Upper lobe of right lung (tissue), 1 donor: ENCODE measurements around the gene ABCC8. TPM values are rescaled to one million over a fixed set of nuclear protein-coding genes. Genes with fewer than 3 reads are reported as not detected.

Experiments
- ATAC-seq: fragments of 200-7000 bp; cut with Tn5 transposase; one replicate; pipeline ENCODE4 v1.9.1; 2020; ENCODE audit warnings: mild to moderate bottlenecking, moderate library complexity
- DNase-seq: peaks from one replicate; pipeline ENCODE4 v3.0.0-alpha.2; 2020
- H3K27ac ChIP-seq: fragments of 200-600 bp; one replicate; pipeline ENCODE4 v1.8.0; 2022
- H3K27me3 ChIP-seq: fragments of 200-600 bp; one replicate; pipeline ENCODE4 v1.8.0; 2022; ENCODE audit warnings: mild to moderate bottlenecking
- H3K36me3 ChIP-seq: fragments of 200-600 bp; one replicate; pipeline ENCODE4 v1.8.0; 2022
- H3K4me1 ChIP-seq: fragments of 200-600 bp; one replicate; pipeline ENCODE4 v1.8.0; 2022
- H3K4me3 ChIP-seq: fragments of 200-600 bp; one replicate; pipeline ENCODE4 v1.8.0; 2022; ENCODE audit warnings: mild to moderate bottlenecking
- H3K9me3 ChIP-seq: fragments of 200-600 bp; one replicate; pipeline ENCODE4 v1.8.0; 2022
- intact Hi-C: fragments of 100-400 bp; cut with DNase I; formaldehyde crosslinking; loops from one replicate; pipeline ENCODE4 v1.11.0; 2022
- total RNA-seq: library from RNA; stranded (reverse); fragmentation: NEBNext Ultra II Directional; extraction: Animal tissue kit (Norgen Biotek cat#: 25700); gene quantifications from one replicate; pipeline ENCODE4 v1.2.1, GENCODE V29; 2021
- TF ChIP-seq, protein P1 (sequence below): fragments of 200-600 bp; IDR thresholded peaks from one replicate; pipeline ENCODE4 v1.8.0; 2022; ENCODE audit warnings: antibody characterized with exemption
- donor health status: DM: no; HTN: yes; CAD: no; lungs with severe emphysema.

The ABCC8 gene
- total RNA-seq, 1 donor from 2014 or later = 4.7 TPM

DNA sequence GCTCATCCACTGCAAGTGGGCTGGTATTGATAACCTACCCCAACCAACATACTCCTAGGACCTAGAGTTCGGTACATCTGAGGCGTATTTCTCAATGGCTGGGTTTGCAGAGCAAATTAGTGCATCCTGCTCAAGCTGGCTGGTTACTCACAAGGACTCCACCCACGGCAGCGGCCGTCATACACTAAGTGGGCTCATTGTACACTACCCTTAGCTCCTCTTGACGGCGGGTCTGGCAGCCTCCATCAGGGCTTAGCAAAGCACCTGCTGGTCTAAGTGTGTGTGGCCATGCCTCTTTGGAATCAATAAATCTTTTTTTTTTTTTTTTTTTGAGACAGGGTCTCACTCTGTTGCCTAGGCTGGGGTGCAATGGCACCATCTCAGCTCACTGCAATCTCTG, 68.0 kb downstream of the ABCC8 start:
- no peak overlapping the region for H3K27ac ChIP-seq
- intact Hi-C loops = no loop called here
- no peak for ATAC-seq

DNA sequence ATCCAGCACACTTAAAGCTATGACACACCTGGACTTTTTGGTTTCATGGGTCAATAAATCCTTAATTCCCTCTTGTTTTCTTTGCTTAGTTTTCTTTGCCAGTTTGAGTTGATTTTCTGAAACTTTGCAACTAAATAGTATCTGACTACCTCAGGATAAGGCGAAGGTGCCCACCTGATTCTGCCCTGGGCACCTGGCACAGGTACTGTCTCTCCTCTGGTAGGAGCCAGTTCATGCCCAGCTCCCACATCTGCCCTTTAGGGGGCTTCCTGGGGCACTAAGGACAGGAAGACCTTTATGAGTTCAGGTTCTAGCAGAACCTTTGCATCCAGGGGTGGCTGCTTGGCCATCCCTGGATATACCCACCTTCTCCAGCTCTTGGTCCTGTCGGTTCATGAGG, 68.6 kb downstream of the ABCC8 start:
- peaks cover 13% of the 10 kb centered on the region for H3K4me1 ChIP-seq

More for the DNA sequence above, 68.0 kb downstream of the ABCC8 start:
- Histone ChIP-seq H3K9me3 (no peaks in the 10 kb centered on the region), H3K36me3 (no peaks in the 10 kb centered on the region), H3K4me1 (peaks cover 13% of the 10 kb centered on the region), H3K27me3 (no peaks in the 10 kb centered on the region), H3K4me3 (no peak overlapping the region)
- DNase-seq = no peak
- TF ChIP-seq, protein P1, sequence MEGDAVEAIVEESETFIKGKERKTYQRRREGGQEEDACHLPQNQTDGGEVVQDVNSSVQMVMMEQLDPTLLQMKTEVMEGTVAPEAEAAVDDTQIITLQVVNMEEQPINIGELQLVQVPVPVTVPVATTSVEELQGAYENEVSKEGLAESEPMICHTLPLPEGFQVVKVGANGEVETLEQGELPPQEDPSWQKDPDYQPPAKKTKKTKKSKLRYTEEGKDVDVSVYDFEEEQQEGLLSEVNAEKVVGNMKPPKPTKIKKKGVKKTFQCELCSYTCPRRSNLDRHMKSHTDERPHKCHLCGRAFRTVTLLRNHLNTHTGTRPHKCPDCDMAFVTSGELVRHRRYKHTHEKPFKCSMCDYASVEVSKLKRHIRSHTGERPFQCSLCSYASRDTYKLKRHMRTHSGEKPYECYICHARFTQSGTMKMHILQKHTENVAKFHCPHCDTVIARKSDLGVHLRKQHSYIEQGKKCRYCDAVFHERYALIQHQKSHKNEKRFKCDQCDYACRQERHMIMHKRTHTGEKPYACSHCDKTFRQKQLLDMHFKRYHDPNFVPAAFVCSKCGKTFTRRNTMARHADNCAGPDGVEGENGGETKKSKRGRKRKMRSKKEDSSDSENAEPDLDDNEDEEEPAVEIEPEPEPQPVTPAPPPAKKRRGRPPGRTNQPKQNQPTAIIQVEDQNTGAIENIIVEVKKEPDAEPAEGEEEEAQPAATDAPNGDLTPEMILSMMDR = no peak

DNA sequence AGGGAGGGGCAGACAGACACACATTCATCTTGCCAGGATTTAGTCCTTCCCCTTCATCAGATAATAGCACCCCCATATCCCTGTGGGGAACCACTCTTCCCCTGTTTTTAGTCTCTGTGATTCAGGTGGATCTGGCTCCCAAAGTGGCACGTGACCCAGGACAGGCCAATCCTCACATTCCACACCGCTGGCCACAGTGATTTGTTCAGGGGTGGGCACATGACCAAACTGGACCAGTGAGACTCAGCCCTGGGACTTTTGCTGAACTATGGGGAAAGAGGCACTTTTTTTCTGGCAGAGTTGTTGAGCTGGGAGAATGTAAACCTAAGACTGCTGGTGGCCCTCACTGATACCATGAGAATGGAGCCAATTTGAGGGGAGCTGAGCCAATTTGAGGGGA, 69.1 kb downstream of the ABCC8 start:
- Histone ChIP-seq H3K4me1 (peaks cover 13% of the 10 kb centered on the region), H3K9me3 (no peaks in the 10 kb centered on the region), H3K36me3 (no peaks in the 10 kb centered on the region), H3K27me3 (no peaks in the 10 kb centered on the region), H3K4me3 (no peak overlapping the region), H3K27ac (no peak overlapping the region)
- TF ChIP-seq, protein P1 = no peak
- ATAC-seq (no peak), DNase-seq (no peak)
- intact Hi-C loops = no loop called here

More for the DNA sequence above, 68.6 kb downstream of the ABCC8 start:
- DNase-seq = no peak
- H3K36me3 ChIP-seq = no peaks in the 10 kb centered on the region
- no peak overlapping the region for H3K27ac ChIP-seq
- no peaks in the 10 kb centered on the region for H3K9me3 ChIP-seq
- TF ChIP-seq, protein P1 = no peak
- H3K4me3 ChIP-seq = no peak overlapping the region
- intact Hi-C loops = no loop called here
- H3K27me3 ChIP-seq = no peaks in the 10 kb centered on the region
- ATAC-seq = no peak

DNA sequence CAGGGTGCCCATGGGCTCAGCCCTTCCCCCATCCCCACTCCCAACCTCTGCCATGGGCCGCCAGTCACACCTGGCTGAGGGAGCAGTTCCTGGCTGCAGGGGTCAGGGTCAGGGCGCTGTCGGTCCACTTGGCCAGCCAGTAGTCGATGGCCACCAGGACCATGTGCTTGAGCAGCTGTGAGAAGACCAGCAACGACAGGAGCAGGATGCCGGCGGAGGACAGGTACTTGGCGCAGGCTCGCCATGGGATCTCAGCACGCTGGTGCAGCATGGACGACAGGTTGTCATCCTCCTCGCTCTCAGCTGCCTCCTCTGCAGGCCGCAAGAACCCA, 69.9 kb downstream of the ABCC8 start:
- no peaks in the 10 kb centered on the region for H3K9me3 ChIP-seq
- no peak for ATAC-seq
- no peak overlapping the region for H3K4me3 ChIP-seq
- no peak for DNase-seq
- H3K27me3 ChIP-seq = no peaks in the 10 kb centered on the region
- H3K4me1 ChIP-seq = peaks cover 13% of the 10 kb centered on the region
- H3K36me3 ChIP-seq = no peaks in the 10 kb centered on the region
- peak overlapping the region; percentile 48 for H3K27ac ChIP-seq
- intact Hi-C loops = no loop called here
- TF ChIP-seq, protein P1 = no peak

DNA sequence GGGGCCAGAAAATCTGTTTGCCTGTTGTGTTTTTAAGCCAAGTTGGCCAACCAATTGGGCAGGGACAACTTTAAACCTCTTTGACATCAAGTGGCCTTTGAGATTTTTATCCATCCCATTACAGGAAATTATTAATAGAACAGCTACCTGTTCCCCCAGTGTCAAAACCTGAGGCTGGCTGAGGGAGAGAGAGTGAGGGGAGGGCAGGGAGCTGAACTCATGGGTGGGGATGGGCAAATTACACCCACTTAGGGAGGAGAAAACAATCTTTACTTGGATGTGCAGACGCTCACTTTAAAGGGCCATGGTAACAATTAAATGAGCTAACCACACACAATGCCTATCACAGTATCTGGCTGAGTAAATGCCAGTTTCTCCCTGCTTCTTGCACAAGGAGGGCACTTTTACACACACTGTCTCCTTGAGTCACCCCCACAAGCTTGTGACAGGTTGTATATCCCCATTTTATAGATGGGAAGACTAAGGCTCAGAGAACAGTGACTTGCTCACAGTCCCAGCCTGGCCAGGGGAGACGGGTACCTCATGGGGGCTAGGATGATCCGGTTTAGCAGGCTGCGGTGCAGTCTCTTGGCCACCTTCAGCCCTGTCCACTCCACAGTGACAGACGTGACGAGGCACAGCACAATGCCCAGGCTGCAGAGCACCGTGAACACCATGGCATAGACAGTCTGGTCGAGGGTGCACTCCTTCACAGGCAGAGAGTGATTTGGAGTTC, 70.4 kb downstream of the ABCC8 start:
- no peaks in the 10 kb centered on the region for H3K9me3 ChIP-seq
- H3K4me1 ChIP-seq = peaks cover 13% of the 10 kb centered on the region
- no peaks in the 10 kb centered on the region for H3K27me3 ChIP-seq
- no peak overlapping the region for H3K4me3 ChIP-seq
- no peaks in the 10 kb centered on the region for H3K36me3 ChIP-seq
- TF ChIP-seq, protein P1 = no peak
- intact Hi-C loops = no loop called here
- H3K27ac ChIP-seq = peak overlapping the region; percentile 48
- DNase-seq (peak; percentile 65), ATAC-seq (peak; percentile 58)
